Liver (tissue), 9 donors: ENCODE results near the gene RESP18. TPM values are rescaled to one million over a fixed set of nuclear protein-coding genes. Genes with fewer than 3 reads are reported as not detected.

Experiments
- DNase-seq: peaks from one replicate; pipeline ENCODE4 v3.0.0-alpha.2; 2017; ENCODE audit warnings: low spot score
- H3K27ac ChIP-seq, 2 donors: one replicate each; pipeline ENCODE4 v1.7.0; 2013; ENCODE audit warnings: inconsistent platforms in 2 of 2, low read length in 2 of 2, control low read depth in 1 of 2, low read depth in 1 of 2, mild to moderate bottlenecking in 1 of 2
- H3K27me3 ChIP-seq, 4 donors: one replicate each; pipeline versions ENCODE4 v1.6.1 to v1.7.0; 2013; ENCODE audit warnings: low read length in 3 of 4, inconsistent platforms in 1 of 4, mild to moderate bottlenecking in 1 of 4, moderate library complexity in 1 of 4; ENCODE audit not compliant: control insufficient read depth in 4 of 4, insufficient read depth in 4 of 4
- H3K36me3 ChIP-seq, 4 donors: one replicate each; pipeline versions ENCODE4 v1.6.1 to v1.7.0; 2013; ENCODE audit warnings: low read length in 3 of 4, mild to moderate bottlenecking in 3 of 4, low read depth in 1 of 4, moderate library complexity in 1 of 4; ENCODE audit not compliant: control insufficient read depth in 4 of 4, insufficient read depth in 3 of 4
- H3K4me1 ChIP-seq, 4 donors: one replicate each; pipeline versions ENCODE4 v1.6.1 to v1.7.0; 2013; ENCODE audit warnings: low read length in 3 of 4, mild to moderate bottlenecking in 3 of 4, moderate library complexity in 1 of 4; ENCODE audit not compliant: control insufficient read depth in 4 of 4, insufficient read depth in 4 of 4
- H3K4me3 ChIP-seq, 3 donors: one replicate each; pipeline versions ENCODE4 v1.6.1 to v1.7.0; 2013; ENCODE audit warnings: low read length in 3 of 3, control low read depth in 1 of 3, low read depth in 1 of 3, mild to moderate bottlenecking in 1 of 3
- H3K9ac ChIP-seq, 2 donors: one replicate each; pipeline ENCODE4 v1.7.0; 2013; ENCODE audit warnings: low read length in 2 of 2, mild to moderate bottlenecking in 2 of 2, moderate library complexity in 2 of 2, control low read depth in 1 of 2, low read depth in 1 of 2
- H3K9me3 ChIP-seq, 4 donors: one replicate each; pipeline versions ENCODE4 v1.6.1 to v1.7.0; 2013; ENCODE audit warnings: low read length in 3 of 4; ENCODE audit not compliant: control insufficient read depth in 4 of 4
- EGR1 ChIP-seq, 2 donors: IDR thresholded peaks; 2 replicates each; pipeline ENCODE4 v1.6.1; 2016 to 2018; ENCODE audit warnings: antibody characterized with exemption in 2 of 2, low read depth in 2 of 2
- FOXA1 ChIP-seq: IDR thresholded peaks from 2 replicates; pipeline ENCODE4 v1.6.1; 2016; ENCODE audit warnings: antibody characterized with exemption
- FOXA2 ChIP-seq: IDR thresholded peaks from 2 replicates; pipeline ENCODE4 v1.6.1; 2016; ENCODE audit warnings: antibody characterized with exemption
- GABPA ChIP-seq, 2 donors: IDR thresholded peaks in 1 of 2; conservative IDR thresholded peaks in 1 of 2; 2 replicates each; pipeline ENCODE4 v1.6.1; 2016; ENCODE audit warnings: antibody characterized with exemption in 2 of 2, mild to moderate bottlenecking in 1 of 2, moderate library complexity in 1 of 2
- HNF4A ChIP-seq, 2 donors: conservative IDR thresholded peaks; 2 replicates each; pipeline ENCODE4 v1.6.1; 2016; ENCODE audit warnings: antibody characterized with exemption in 2 of 2, mild to moderate bottlenecking in 2 of 2
- HNF4G ChIP-seq: IDR thresholded peaks from 2 replicates; pipeline ENCODE4 v1.6.1; 2016; ENCODE audit warnings: antibody characterized with exemption
- JUND ChIP-seq, 2 donors: IDR thresholded peaks; 2 replicates each; pipeline ENCODE4 v1.6.1; 2016; ENCODE audit warnings: antibody characterized with exemption in 2 of 2
- NR2F2 ChIP-seq: IDR thresholded peaks from 2 replicates; pipeline ENCODE4 v1.6.1; 2016; ENCODE audit warnings: antibody characterized with exemption
- RAD21 ChIP-seq, 2 donors: IDR thresholded peaks; 2 replicates each; pipeline ENCODE4 v1.6.1; 2016; ENCODE audit warnings: antibody characterized with exemption in 2 of 2, mild to moderate bottlenecking in 2 of 2
- RXRA ChIP-seq, 2 donors: IDR thresholded peaks; 2 replicates each; pipeline ENCODE4 v1.6.1; 2017 to 2018; ENCODE audit warnings: antibody characterized with exemption in 2 of 2, mild to moderate bottlenecking in 1 of 2
- SP1 ChIP-seq: IDR thresholded peaks from 2 replicates; pipeline ENCODE4 v1.6.1; 2018; ENCODE audit warnings: antibody characterized with exemption, mild to moderate bottlenecking
- TAF1 ChIP-seq: conservative IDR thresholded peaks from 2 replicates; pipeline ENCODE4 v1.6.1; 2016; ENCODE audit warnings: antibody characterized with exemption, mild to moderate bottlenecking
- YY1 ChIP-seq: IDR thresholded peaks from 2 replicates; pipeline ENCODE4 v1.6.1; 2016; ENCODE audit warnings: antibody characterized with exemption, mild to moderate bottlenecking
- WGBS: extraction: QIAGEN DNeasy Blood & Tissue Kit; methylation state at CpG from one replicate; pipeline ENCODE4 v1.1.7; 2013; 5-methylcytosine and 5-hydroxymethylcytosine counted together
- polyA plus RNA-seq, 2 donors: library from polyadenylated mRNA; stranded (reverse) in 1 of 2; unstranded in 1 of 2; fragments of 200-250 nt in 1 of 2; fragments of >200 nt in 1 of 2; fragmentation: Nextera tagmentation in 1 of 2; extraction: Ambion mirVana in 1 of 2; gene quantifications; one replicate each; pipeline versions ENCODE4 v1.2.1 to v1.2.3, GENCODE V29; 2013 to 2015
- total RNA-seq, 2 donors: library from RNA; depleted of rRNA; stranded (reverse); fragments of >200 nt; gene quantifications; one replicate each; pipeline ENCODE4 v1.2.3, GENCODE V29; 2014
- TF ChIP-seq, protein P1 (sequence below): IDR thresholded peaks from 2 replicates; pipeline ENCODE4 v1.6.1; 2016; ENCODE audit warnings: antibody characterized with exemption
- TF ChIP-seq, protein P2 (sequence below): IDR thresholded peaks from 2 replicates; pipeline ENCODE4 v1.6.1; 2016; ENCODE audit warnings: antibody characterized with exemption, mild to moderate bottlenecking
- TF ChIP-seq, protein P3 (sequence below): IDR thresholded peaks from 2 replicates; pipeline ENCODE4 v1.6.1; 2016; ENCODE audit warnings: antibody characterized with exemption
- TF ChIP-seq, protein P4 (sequence below): IDR thresholded peaks from 2 replicates; pipeline ENCODE4 v1.6.1; 2016; ENCODE audit warnings: antibody characterized with exemption
- donor health status: healthy.
- donor health status: healthy.
- donor health status: healthy.
- donor health status: healthy.
- donor health status: healthy.

Gene RESP18
- total and polyA plus RNA-seq, 4 donors = not detected

DNA sequence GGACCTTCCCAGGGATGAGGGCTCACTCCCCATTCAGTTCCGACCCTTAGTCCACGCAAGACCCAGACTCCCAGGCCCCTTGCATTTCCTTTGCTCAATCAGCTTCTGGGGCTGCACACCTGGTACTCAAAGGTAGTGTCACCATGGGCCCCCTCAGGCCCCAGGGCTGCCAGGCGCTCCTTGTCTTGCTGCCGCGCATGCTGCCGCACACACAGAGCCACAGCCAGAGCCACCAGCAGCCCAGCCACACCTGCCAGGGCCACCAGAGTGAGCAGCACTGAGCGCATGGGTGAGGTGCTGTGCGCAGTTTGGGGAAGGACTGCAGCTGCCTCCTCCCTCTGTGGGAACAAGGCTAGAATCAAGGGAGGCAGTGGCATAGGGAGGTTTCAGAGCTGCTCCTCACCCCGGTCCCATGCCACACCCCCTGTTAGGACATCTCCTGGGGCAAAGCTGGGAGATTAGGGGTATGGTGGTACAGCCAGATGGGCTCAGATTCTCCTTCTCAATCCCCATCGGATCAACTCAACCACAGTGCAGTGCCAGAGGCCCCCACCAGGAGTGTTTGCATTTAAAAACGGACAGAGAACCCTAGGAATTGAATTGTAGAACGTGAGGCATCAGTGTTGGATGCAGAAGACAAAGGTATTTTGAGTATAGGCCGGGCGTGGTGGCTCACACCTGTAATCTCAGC lies 34.6 kb downstream of the RESP18 start:
- no peaks in the 10 kb centered on the region for H3K36me3 ChIP-seq
- H3K9me3 ChIP-seq = no peaks in the 10 kb centered on the region
- no peak overlapping the region for H3K9ac ChIP-seq
- H3K27ac ChIP-seq = no peak overlapping the region
- WGBS = 87% methylated on average over 14 of the region's 14 CpGs
- H3K4me3 ChIP-seq = no peak overlapping the region
- H3K4me1 ChIP-seq = peaks cover 0 to 8% (median 5%) of the 10 kb centered on the region in 4 donors
- DNase-seq = peak; percentile 30
- no peak for TF ChIP-seq RAD21 (IDR thresholded peaks at IDR 0.05)
- TF ChIP-seq EGR1 (IDR thresholded peaks at IDR 0.05; ENCODE audit: low read depth in 2 of 2) = no peak
- TF ChIP-seq, protein P1, sequence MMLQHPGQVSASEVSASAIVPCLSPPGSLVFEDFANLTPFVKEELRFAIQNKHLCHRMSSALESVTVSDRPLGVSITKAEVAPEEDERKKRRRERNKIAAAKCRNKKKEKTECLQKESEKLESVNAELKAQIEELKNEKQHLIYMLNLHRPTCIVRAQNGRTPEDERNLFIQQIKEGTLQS = no peak
- TF ChIP-seq NR2F2 = no peak
- TF ChIP-seq, protein P2, sequence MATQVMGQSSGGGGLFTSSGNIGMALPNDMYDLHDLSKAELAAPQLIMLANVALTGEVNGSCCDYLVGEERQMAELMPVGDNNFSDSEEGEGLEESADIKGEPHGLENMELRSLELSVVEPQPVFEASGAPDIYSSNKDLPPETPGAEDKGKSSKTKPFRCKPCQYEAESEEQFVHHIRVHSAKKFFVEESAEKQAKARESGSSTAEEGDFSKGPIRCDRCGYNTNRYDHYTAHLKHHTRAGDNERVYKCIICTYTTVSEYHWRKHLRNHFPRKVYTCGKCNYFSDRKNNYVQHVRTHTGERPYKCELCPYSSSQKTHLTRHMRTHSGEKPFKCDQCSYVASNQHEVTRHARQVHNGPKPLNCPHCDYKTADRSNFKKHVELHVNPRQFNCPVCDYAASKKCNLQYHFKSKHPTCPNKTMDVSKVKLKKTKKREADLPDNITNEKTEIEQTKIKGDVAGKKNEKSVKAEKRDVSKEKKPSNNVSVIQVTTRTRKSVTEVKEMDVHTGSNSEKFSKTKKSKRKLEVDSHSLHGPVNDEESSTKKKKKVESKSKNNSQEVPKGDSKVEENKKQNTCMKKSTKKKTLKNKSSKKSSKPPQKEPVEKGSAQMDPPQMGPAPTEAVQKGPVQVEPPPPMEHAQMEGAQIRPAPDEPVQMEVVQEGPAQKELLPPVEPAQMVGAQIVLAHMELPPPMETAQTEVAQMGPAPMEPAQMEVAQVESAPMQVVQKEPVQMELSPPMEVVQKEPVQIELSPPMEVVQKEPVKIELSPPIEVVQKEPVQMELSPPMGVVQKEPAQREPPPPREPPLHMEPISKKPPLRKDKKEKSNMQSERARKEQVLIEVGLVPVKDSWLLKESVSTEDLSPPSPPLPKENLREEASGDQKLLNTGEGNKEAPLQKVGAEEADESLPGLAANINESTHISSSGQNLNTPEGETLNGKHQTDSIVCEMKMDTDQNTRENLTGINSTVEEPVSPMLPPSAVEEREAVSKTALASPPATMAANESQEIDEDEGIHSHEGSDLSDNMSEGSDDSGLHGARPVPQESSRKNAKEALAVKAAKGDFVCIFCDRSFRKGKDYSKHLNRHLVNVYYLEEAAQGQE = no peak
- TF ChIP-seq GABPA (IDR thresholded peaks at IDR 0.05 in 1 of 2, conservative IDR thresholded peaks at IDR 0.05 in 1 of 2) = no peak
- no peak for TF ChIP-seq YY1
- TF ChIP-seq, protein P3, sequence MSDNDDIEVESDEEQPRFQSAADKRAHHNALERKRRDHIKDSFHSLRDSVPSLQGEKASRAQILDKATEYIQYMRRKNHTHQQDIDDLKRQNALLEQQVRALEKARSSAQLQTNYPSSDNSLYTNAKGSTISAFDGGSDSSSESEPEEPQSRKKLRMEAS = no peak
- no peak for TF ChIP-seq HNF4G
- TF ChIP-seq FOXA1 = no peak
- no peak for TF ChIP-seq SP1
- TF ChIP-seq, protein P4, sequence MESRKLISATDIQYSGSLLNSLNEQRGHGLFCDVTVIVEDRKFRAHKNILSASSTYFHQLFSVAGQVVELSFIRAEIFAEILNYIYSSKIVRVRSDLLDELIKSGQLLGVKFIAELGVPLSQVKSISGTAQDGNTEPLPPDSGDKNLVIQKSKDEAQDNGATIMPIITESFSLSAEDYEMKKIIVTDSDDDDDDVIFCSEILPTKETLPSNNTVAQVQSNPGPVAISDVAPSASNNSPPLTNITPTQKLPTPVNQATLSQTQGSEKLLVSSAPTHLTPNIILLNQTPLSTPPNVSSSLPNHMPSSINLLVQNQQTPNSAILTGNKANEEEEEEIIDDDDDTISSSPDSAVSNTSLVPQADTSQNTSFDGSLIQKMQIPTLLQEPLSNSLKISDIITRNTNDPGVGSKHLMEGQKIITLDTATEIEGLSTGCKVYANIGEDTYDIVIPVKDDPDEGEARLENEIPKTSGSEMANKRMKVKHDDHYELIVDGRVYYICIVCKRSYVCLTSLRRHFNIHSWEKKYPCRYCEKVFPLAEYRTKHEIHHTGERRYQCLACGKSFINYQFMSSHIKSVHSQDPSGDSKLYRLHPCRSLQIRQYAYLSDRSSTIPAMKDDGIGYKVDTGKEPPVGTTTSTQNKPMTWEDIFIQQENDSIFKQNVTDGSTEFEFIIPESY = no peak
- TF ChIP-seq FOXA2 = no peak
- no peak for TF ChIP-seq RXRA (IDR thresholded peaks at IDR 0.05)
- no peak for TF ChIP-seq JUND (IDR thresholded peaks at IDR 0.05)
- TF ChIP-seq TAF1 = no peak
- no peak for TF ChIP-seq HNF4A (conservative IDR thresholded peaks at IDR 0.05)
- no peaks in the 10 kb centered on the region for H3K27me3 ChIP-seq

DNA sequence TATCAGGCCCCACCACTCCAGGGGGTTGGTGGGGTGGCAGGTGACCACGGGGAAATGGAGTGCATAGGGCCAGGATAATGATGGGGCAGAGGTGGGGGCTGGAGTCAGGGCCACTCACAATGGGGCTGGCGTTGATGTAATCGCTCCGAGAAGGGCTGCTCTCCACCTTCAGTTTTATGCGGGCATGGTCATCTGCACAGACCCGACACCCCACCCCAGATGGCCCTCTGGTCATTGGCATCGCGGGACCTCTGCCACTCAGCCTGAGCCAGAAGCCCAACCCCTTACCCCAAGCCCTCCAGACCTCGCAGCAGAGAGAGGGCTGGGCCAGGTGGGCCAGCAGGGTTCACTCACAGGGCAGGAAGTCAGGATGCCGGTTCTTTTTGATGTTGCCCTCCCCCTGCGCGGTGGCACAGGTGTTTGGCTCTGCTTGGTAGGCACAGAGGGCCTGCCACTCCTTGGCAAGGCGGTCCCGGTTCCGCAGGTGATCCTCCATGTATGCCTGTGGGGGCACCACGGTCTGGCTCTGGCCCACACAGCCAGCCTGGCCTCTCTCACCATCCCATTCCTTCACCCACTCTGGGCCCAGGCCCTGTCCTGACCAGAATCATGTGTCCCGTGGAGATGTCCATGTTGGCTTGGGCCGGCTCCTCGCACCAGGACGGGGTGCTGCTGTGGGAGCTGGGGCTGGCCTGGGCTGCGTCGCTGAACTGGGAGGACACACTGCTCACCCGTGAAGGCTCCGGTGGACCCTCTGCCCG lies 35.7 kb downstream of the RESP18 start:
- H3K9me3 ChIP-seq = no peaks in the 10 kb centered on the region
- WGBS = 86% methylated on average over 25 of the region's 25 CpGs
- no peak overlapping the region for H3K4me3 ChIP-seq
- TF ChIP-seq JUND (IDR thresholded peaks at IDR 0.05) = no peak
- no peaks in the 10 kb centered on the region for H3K27me3 ChIP-seq
- H3K4me1 ChIP-seq = peaks cover 0 to 8% (median 5%) of the 10 kb centered on the region in 4 donors
- DNase-seq = peak; percentile 33
- H3K36me3 ChIP-seq = no peaks in the 10 kb centered on the region
- no peak overlapping the region for H3K27ac ChIP-seq
- no peak overlapping the region for H3K9ac ChIP-seq
